Measurements from ENCODE around the gene SLC22A15.
A peak's percentile ranks its signal among the peaks of the same experiment; 100 is the strongest.

DNA sequence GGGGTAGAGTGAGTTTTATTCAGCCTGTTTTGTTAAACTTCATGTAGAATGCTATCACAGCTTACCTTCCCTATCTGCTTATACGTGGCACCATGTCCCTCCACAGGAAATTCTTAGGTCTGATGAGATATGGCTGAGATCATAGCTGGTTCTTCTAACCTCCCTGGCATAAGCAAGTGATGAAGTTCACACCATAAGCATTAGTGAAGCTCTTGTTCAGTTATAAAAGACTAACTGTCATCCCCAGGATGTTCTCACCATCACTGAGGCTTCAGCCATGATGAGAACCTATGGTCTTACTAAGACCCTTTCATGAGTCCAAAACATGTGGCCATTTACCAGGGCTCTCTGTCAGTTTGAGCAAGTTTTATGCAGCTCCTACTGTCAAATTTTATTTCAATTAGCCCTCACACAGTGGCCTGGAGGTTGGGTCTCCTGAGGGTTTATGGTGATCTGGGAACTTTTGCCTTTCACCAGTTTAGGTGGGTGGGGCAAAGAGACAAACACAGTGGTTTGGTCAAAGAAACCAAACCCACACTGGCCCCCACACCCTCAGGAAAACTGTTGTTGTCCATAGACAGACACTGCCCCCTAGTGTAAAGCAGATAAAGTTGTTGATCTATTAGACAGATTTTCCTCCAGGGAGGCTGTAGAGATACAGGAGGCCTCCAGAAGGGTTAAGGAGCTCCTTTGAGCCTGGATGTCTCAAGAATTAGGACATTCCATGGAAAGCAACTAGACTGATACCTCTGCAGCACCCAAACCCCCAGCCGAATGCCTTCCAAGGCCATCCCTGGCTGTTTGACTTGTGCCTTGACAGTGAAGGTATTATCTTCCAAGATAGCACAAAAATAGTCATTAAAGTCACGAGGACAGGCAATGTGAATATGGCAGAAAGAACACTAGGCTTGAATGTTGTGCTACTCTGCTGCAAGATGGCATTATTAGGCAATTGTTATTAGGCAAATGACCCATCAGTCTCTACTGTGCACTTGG lies 5.0 kb downstream of the SLC22A15 start:
- TF ChIP-seq POLR2AphosphoS5 (IDR thresholded peaks at IDR 0.05) (no peak), POLR2A (IDR thresholded peaks at IDR 0.05) (no peak)
- TF ChIP-seq, protein P1, sequence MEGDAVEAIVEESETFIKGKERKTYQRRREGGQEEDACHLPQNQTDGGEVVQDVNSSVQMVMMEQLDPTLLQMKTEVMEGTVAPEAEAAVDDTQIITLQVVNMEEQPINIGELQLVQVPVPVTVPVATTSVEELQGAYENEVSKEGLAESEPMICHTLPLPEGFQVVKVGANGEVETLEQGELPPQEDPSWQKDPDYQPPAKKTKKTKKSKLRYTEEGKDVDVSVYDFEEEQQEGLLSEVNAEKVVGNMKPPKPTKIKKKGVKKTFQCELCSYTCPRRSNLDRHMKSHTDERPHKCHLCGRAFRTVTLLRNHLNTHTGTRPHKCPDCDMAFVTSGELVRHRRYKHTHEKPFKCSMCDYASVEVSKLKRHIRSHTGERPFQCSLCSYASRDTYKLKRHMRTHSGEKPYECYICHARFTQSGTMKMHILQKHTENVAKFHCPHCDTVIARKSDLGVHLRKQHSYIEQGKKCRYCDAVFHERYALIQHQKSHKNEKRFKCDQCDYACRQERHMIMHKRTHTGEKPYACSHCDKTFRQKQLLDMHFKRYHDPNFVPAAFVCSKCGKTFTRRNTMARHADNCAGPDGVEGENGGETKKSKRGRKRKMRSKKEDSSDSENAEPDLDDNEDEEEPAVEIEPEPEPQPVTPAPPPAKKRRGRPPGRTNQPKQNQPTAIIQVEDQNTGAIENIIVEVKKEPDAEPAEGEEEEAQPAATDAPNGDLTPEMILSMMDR (IDR thresholded peaks at IDR 0.05): peak in 3 of 4 experiments; percentile 38 to 52 (median 43)
